RWPE1 (cell line): Measurements from ENCODE around the gene INSL3.

ENCODE experiments used
- CTCF ChIA-PET: fragments of 350-600 bp; sonication (Branson Sonifier 250); formaldehyde crosslinking; extraction: SDS; loops from one replicate; lab custom pipeline; 2021; lab: Yijun Ruan, JAX
- POLR2A ChIA-PET: fragments of 400-600 bp; formaldehyde crosslinking; extraction: SDS; loops from one replicate; lab custom pipeline; 2020; ENCODE audit warnings: antibody characterized with exemption; ENCODE audit not compliant: low non-redundant PET; lab: Yijun Ruan, JAX
- DNase-seq: peaks from one replicate; pipeline ENCODE4 v3.0.0; 2012; ENCODE audit warnings: low spot score
- H3K27ac ChIP-seq: fragments of 450-650 bp; 2 replicates; pipeline ENCODE4 v1.5.1; 2017
- TF ChIP-seq, protein P1 (sequence below): fragments of 450-650 bp; conservative IDR thresholded peaks from 2 replicates; pipeline ENCODE4 v1.5.1; 2017; ENCODE audit warnings: low read depth, mild to moderate bottlenecking

The INSL3 gene

DNA sequence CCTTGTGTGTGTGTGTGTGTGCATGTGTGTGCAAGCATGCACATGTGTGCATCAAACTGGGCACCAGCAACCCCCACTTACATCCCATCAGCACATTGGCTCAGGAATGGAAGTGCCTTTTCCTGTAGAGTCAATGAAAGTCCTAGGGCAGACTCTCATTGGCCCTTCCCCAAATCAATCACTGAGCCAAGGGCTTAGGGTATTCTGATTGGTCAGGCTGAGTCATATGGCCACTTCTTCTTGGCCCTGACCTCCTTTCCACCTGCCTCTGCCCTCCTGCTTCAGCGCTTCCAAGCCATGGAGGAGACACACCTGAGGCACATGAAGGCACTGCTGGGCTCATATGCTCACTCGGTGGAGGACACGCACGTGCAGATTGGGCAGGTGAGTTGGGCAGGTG, 49.1 kb downstream of the INSL3 start:
- CTCF ChIA-PET: interaction anchor here (0.7 kb wide), 1 partner anchor 72 kb away, joined by 3 read pairs; no protein-coding TSS in a partner anchor
- DNase-seq: no peak
- TF ChIP-seq, protein P1, sequence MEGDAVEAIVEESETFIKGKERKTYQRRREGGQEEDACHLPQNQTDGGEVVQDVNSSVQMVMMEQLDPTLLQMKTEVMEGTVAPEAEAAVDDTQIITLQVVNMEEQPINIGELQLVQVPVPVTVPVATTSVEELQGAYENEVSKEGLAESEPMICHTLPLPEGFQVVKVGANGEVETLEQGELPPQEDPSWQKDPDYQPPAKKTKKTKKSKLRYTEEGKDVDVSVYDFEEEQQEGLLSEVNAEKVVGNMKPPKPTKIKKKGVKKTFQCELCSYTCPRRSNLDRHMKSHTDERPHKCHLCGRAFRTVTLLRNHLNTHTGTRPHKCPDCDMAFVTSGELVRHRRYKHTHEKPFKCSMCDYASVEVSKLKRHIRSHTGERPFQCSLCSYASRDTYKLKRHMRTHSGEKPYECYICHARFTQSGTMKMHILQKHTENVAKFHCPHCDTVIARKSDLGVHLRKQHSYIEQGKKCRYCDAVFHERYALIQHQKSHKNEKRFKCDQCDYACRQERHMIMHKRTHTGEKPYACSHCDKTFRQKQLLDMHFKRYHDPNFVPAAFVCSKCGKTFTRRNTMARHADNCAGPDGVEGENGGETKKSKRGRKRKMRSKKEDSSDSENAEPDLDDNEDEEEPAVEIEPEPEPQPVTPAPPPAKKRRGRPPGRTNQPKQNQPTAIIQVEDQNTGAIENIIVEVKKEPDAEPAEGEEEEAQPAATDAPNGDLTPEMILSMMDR: no peak
- POLR2A ChIA-PET: no interaction called here
- H3K27ac ChIP-seq: no peak overlapping the region

DNA sequence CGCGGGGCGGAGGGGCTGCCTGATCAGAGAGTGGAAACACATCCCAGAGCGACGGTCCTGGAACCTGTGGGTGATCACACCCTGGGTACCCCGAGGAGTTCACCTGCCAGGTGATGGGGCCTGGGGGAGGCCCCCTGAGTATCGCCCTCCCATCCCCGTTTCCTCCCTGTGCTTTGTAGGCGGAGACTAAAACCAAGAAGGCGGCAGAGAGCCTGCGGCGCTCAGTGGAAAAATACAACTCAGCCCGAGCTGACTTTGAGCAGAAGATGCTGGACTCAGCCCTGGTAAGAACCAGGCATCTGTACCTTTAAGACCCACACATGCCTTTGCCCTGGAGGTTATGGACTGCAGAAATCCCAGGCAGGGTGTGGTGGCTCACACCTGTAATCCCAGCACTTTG, 50.7 kb downstream of the INSL3 start:
- CTCF ChIA-PET: no interaction called here
- DNase-seq: no peak

DNA sequence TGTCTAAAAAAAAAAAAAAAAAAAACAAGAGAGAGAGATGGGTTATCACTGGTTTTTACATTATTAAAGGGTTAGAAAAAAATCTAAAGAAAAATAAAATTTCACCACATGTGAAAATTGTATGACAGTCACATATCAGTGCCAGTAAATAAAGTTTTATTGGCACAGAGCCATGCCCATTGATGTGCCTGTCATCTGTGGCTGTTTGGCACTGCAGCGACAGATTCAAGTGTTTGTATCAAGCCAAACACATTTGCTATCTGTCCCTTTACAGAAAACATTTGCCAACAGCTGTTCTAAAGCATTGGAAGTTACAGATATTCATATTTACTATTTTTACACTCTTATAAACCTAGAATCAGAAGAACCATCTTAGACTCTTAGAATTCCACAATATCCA, 53.8 kb downstream of the INSL3 start:
- POLR2A ChIA-PET: no interaction called here
- H3K27ac ChIP-seq: no peak overlapping the region
- no peak for DNase-seq
- CTCF ChIA-PET: interaction anchor here (0.6 to 1.6 kb wide), 4 partner anchors 10 to 271 kb away, joined by 3 to 8 read pairs (median 4); no protein-coding TSS in a partner anchor
- TF ChIP-seq, protein P1: no peak

More for the DNA sequence above, 50.7 kb downstream of the INSL3 start:
- POLR2A ChIA-PET: no interaction called here
- TF ChIP-seq, protein P1: no peak
- no peak overlapping the region for H3K27ac ChIP-seq

DNA sequence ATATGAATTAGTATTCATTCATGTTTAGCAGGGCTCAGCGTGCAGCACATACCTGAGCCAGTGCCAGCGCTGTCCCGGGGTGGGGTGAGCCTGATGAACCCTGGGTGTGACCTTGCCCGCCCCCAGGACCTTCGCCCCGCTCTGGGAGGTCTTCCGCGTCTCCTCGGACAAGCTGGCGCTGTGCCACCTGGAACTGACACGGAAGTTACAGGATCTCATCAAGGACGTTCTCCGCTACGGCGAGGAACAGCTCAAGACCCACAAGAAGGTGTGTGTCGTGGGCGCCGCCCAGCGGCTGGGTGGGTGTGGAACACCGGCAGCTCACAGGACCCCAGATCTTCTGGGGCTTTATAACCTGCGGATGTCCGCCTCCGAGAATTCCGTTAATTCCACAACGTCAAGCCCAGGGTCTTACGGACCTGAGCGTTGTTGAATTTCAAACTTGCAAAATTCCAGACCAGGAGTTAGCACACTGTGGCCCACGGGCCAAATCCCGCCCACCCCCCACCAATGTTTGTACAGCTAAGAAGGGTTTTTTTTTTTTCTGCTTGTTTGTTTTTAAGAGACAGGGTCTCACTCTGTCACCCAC, 54.7 kb downstream of the INSL3 start:
- H3K27ac ChIP-seq: peak overlapping the region; percentile 71
- ChIA-PET POLR2A (interaction anchor here (0.5 to 0.8 kb wide), 2 partner anchors 14 to 161 kb away, joined by 3 read pairs; no protein-coding TSS in a partner anchor), CTCF (interaction anchor here (0.5 to 1.6 kb wide), 25 partner anchors 8 to 355 kb away, joined by 3 to 14 read pairs (median 4); partner anchors contain the start of genes B3GNT3 and MAP1S)
- peak; percentile 71 for DNase-seq
- TF ChIP-seq, protein P1: peak; percentile 98
